GM21723 (cell line): ENCODE measurements around the gene CTIF.

ENCODE experiments used
- ATAC-seq: cut with Tn5 transposase; IDR thresholded peaks from one replicate; pipeline ENCODE4 v1.9.1; 2021; ENCODE audit warnings: mild to moderate bottlenecking, moderate library complexity; ENCODE audit not compliant: unreplicated experiment

Gene CTIF

DNA sequence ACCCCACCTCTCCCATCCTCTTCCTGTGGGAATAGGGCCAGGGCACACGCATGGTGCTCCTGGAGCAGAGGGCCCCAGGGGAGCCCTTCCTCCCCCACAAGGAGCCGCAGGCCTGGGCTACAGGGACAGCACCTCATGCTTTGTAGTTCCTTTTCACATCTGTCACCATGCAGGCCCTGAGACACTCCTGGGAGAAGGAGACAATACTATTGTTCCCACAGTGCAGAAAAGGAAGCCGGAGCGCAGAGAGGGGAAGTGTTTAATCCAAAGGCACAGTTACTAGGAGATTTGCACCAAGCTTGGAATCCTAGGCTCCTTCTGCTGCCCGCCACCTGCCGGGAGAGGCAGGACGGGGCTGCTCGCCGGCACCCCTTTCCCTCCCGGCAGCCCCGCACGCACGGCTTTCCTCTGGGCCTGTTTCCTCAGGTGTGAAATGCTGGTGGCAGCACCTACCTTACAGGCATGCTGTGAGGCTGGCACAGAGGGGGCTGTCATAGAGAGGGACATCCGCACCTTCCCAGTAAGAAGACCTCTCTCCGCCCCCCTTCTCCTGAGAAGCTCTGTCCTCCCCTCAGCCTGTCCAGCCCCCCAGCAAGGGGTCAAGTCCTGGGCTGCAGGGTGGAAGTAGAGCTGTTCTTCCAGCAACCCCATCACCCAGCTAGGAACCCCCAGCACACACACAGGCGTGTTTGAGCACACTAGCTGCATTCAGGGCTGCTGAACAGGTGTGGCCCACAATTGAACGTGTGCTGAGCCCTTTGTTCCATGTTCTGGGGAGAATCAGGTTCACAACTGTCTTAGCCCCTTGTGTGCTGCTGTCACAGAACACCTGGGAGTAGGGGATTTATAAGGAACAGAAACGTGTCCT, 349.3 kb downstream of the CTIF start:
- no peak for ATAC-seq

DNA sequence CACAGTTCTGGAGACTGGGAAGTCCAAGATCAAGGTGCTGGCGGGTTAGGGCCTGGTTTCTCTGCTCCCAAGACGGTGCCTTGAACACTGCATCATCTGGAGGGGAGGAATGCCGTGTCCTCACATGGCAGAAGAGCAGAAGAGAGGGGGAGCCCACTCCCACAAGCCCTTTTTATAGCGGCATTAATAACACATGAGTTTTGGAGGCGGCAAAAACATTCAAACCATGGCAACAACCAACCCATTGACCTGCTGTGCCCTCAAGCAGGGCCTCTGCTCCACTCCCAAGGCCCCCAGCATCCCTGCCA, 349.9 kb downstream of the CTIF start:
- no peak for ATAC-seq

DNA sequence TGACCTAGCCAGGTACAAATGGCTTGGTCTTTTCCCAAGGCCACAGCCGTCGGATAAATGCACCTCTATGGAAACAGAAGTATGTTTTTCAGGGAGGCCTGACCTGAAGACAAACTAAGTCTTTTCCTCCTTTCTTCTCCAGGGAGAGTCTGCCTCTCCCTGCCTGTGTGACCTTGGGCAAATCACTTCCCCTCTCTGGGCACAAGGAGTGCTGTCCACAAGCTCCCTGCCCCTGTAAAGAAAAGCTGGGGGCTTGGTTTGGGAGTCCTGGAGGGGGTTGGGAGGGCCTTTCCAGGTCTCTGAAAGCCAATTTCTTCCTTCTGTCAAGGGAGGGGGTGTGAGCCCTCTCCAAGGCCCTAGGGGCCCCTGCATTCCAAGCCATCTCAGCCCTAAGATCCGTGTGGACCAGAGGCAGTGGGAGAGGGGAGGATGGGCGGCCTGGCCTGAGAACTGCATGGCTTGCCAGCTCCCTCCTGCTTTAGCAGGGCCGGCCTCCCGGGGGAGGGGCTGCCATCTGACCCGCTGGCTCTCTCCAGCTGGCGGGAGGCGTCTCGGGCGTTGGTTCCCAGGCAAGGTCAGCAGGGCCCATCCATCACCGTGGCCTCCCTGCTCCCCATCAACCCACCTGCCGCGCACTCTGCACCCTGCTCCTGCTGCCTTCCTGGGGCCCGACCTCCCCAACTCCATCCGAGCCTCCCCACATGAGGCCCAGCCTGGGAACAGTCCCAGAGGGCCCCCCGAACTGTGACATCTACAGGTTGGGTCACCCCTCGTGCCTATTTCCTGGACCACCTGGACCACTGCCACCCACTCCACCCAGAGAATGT, 350.5 kb downstream of the CTIF start:
- ATAC-seq, result no peak

DNA sequence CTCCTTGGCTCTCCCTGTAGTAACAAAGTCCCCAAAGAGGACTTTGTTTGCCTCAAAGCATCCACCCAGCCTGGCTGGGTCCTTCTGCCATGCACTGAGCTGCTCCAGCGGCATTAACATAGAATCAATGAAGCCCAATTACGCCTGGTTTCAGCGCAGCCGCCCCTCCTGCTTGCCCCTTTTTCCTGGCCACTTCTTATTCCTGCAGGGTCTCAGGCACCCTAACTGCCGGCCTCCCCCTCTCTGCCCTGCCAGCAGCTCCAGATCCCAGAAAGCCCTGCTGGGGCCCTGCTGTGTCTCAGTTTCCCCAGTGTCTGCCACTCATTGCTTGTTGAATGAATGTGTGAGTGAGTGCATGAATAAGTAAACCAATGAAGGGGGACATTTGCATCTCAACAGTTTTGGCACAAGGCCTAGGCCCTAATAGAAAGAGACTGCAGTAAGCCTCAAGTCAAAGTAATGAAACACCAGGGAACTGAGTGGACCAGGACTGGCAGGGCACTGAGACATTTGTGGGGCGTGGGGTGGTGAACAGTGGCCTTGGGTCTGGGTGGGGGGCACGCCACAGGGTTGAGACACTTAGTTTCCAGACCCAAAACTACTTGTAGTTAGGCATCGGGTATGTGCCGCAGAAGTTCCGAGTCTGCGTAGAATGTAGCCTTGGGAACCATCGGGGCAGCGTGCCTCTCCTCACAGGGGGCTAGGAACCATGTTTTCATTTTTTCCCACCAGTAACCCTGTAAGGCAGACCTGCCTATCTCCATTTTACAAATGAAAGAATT, 351.3 kb downstream of the CTIF start:
- no peak for ATAC-seq

DNA sequence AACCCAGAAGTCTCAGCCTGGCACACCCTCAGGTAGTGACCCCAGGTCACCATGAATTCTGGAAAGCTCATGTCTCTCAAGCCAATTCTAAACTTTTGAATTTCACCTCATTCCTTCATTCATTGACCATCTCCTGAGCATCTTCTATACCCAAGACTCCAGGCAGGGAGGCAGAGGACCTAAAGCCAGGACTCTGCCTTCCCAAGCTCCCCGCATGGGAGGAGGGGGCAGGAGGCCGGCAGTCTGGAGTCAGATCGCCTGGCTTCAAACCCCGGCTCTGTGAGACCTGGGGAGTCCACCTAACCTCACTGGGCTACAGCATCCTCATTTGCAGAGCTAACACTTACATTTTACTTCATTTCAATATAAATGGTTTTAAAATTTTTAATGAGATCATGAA, 352.9 kb downstream of the CTIF start:
- no peak for ATAC-seq

DNA sequence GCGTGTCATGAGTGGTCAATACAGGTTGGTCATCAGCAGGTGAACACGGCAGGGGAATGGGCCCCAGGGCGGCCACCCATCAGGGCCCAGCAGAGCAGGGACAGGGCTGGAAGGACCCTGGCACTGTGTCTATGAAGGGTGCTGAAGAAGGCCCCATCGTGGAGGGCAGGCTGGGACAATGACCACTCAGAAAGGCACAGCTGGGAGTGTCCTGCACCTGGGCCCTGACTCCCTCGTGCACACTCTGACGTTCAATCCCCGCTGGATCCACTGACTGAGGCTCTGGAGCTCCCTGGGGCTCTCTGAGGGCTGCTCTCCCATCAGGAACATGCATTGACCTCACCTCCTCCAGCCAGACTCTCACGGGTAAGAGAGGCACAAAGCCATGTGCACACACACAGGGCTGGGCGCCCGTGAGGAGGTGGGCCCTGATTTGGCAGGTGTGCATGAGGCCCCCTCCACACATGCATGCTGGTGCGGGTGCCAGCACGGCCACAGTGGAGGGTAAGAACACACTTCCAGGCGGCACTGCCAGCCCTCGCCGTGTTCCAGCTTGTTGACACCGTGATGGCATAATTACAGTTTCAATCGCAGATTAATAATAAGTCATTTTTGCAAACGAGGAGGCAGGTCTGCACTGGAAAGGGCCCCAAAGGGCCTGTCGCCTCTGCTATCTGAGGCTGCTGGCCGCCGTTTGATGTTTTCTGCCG, 353.5 kb downstream of the CTIF start:
- ATAC-seq, result no peak

DNA sequence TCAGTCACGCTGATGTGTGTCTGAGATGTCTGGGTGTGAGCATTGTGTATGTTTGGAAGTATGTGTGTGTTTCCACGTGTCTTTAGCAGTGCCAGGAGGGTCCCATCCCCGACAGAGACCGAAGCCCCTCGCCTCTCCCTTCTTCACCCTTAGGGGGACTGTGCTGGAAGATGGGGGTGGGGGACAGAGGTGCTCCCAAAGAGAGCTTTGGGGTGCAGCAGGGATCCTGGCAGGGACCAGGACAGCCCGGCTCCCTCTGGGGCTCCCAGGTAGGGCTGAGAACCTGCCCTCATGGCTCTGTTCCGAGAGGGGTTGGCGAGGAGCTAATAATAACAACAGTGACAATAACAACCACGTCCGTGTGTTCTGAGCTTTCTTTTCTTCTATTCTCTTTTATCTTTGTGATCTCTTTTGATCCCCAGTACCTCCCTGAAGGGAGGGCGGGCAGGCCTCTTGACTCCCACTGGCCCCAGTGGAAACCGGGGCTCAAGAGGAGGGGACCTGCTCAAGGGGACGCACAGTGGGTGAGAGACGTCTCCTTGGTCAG, 354.3 kb downstream of the CTIF start:
- no peak for ATAC-seq

DNA sequence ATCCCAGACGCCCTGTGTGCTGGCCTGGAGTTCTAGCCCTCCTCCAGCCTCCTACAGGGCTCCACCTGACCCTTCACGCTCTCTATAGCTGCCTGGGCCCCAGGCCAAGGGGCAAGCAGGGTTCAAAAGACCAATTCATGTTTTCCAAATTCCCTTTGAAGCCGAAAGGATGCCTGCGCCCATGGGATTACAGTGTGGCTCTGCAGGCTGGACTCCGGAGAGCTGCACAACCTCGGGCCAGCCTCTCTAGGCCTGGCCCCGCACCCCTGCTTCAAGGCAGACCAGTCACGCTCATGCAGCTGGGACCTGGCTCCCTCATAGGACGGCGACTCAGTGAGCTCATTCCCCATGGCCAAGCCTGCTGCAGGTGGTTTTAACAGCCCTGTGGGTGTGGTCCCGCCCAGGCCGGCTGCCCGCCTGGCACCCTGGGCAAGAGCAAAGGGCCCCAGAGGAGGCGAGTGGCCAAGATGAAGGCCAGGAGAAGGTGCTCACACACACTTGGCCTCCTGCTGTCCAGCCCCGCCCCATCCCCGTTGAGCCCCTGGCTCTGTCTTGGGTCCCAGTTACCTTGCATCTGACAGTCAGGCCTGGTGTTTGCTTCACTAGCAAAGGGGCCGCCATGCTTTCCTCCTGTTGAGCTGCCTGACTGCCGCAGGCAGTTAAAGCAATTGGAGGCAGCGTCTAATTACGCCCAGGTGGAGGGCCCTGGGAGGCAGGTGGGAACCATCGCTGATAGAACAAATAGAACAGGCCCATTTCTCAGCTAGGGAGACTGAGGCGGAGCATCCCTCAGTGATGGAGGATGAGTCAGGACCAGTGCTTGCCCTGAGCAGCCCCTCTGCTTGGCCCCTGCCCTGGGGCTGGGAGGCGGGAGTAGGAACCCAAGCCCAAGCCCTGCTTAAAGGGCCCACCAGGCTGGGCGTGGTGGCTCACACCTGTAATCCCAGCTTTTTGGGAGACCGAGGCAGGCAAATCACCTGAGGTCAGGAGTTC, 355.1 kb downstream of the CTIF start:
- no peak for ATAC-seq

DNA sequence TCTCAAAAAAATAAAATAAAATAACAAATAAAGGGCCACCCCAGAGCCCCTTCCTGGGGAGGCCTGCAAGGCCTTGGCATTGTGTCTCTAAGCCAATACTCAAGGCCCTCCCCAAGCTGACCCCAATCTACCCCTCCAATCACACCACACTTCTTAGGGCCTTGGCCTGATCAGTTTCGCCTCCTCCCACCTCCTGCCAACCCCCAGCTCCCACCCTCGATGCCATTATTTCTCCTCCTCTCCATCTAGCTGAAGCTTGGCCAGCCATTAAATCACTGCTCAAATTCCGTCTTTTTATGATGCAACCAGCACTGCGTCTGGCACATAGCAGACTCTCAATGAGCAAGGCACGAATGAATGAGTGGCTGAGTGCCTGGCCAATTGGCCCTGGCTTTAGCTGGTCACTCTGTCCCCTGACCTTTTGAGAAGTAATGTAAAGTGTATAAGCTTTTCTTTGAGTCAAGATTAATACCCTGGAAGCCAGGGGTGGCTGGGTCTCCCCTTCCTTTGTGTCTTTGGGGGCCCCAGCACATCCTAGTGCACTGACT, 356.0 kb downstream of the CTIF start:
- no peak for ATAC-seq

DNA sequence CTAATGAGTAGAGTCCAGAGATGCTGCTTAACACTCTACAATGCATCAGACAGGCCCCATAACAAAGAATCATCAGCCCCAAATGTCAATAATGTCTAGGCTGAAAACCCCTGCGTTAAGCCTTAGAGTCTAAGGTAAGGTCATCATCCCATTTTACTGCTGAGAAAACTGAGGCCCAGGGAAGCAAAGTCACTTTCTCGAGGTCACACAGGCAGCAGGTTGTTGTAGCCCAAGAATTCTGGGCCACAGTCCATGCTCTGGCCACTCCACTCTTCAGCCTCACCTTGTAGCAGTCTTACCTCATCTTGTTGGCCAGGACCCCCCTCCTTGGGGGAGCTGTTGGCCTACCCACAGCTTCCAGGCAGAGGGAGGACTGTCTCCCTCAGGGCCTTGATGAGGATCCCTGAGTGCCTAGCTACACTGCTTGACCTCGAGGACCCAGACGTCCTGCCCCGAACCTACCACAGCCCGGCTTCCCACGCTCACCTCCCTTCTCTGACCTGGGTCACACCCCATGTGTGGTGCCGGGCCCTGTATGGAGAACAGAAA, 357.6 kb downstream of the CTIF start:
- no peak for ATAC-seq

DNA sequence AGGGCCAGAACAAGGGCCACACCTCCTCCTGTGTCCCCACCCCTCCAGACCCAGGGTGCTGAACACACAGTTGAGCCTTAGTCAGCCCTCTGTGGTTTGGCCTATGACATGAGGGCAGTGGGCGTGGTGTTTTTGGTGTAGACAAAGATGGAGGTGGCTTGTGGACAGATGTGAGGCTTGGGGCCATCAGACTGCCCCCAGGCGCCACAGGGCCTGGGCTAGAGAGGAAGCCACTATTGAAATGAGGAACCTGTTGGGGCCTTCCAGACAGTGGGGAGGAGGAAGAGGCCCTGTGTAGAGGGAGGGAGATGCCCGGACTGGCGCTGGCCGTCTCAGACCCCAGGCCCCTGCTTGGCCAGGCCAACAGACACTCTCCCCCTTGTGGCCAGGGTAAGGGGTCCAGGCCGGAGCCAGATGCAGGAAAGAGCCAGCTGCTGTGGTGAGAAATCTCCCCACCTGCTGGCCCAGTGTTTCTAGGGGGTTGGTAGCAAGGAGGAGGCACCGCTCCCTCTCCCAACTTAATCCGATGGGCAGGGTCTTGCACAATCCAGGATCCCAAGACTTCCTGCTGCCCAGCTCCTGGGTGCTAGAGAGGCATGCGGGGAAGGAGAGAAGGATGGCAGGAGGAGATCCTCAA, 358.2 kb downstream of the CTIF start:
- no peak for ATAC-seq

DNA sequence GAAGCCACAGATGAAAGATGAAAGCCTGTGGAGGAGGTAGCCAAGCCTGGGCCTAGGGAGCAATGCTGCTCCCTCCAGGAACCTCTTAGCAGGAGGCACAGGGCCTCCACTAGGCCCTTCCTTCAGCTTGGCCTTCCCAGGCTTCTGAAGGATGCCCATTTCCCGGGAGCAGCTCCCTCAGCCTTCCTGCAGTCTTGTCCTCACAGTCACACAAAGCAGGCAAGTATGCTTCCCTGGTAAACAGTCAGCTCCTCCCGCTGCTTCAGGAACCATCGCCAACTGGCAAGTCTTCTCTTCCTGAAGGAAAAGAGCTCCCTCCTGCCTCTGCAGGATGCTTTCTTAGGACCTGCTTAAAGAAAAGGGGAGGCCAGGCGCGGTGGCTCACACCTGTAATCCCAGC, 358.7 kb downstream of the CTIF start:
- ATAC-seq, result no peak

DNA sequence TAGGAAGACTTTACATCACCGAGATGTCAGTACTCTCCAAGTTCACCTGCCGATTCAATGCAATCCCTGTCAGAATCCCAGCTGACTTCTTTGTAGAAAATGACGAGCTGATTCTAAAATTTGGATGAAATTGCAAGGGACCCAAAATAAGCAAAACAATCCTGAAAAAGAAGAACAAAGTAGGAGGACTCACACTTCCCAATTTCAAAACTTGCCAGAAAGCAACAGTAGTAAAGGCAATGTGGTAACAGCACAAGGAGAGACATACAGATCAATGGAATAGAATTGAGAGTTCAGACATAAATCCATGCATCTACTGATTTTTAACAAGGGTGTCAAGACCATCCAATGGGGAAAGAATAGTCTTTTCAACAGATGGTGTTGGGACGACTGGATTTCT, 359.7 kb downstream of the CTIF start:
- ATAC-seq, result no peak

DNA sequence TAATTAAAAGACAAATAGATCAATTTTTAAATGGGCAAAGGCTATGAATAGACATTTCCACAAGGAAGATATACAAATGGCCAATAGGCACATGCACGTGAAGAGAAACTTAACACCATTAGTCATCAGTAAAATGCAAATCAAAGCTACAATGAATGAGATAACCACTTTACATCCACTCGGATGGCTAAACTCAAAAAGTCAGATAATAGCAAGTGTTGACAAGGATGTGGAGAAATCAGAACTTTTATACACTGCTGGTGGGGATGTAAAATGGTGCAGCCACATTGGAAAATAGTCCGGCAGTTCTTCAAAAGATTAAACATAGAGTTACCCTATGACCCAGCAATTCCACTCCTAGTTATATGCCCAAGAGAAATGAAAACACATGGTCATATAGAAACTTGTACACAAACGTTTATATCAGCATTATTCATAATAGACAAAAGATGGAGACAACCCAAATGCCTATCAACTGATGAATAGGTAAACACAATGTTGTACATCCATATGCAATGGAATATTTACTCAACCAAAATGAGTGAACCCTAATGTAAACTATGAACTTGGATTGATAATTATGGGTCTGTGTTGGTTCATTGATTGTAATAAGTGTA, 360.8 kb downstream of the CTIF start:
- ATAC-seq, result no peak

DNA sequence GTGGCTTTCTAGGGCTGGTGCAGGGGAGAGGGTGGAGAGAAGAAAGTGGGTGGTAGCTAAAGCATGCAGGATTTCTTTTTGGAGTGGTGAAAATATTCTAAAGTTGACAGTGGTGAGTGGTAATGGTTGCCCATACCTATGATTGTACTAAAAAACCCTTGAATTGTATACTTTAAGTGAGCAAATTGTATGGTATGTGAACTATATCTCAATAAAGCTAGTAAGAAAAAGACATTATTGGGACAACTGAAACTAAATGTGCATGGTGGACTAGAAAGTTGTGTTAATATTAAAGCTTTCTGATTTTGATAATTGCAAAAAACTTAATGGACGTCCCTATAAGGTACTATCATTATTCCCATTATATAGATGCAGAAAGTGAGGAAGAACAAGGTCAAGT, 361.6 kb downstream of the CTIF start:
- ATAC-seq, result no peak

DNA sequence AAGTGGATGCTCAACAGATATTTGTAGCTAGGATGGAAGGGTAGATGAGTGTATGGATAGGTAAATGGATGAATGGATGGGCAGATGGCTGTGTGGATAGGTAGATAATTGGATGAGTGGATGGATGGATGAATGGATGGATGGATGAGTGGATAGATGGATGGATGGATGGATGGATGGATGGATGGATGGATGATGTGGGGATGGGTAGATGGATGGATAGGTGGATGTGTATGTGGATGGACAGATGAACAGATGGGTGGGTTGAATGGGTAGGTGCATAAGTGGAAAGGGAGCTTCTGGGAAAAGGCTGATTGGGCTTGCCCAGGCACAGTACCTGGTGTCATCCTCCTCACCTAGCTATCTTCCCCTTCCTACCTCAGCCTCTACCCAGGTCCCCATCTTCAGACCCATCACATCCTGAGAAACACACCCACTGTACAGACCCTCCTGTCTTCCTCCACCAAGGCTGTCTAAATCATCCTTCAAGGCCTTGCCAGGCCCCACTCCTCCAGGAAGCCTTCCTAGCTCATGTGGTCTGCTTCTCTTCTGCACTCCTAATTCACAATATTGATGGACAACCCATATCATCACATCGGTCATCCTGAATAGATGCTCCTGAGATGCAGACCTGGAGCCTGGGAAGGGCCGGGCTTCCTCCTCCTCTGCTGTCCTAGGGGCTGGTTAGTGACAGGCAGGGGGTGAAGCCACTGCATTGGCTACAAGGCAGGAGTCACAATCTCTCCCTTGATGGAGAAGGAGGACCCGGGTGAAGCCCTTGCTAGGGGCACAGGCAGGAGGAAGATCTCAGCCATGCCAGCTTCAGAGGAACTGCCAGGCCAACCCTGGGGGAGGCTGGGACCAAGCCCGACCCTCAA, 362.6 kb downstream of the CTIF start:
- ATAC-seq, result no peak
